HEK293 (cell line): ENCODE results near the gene C1orf141.

Experiments used
- REST ChIP-seq: fragments of 450-650 bp; formaldehyde crosslinking; IDR thresholded peaks from 2 replicates; pipeline ENCODE4 v1.5.1; 2016; ENCODE audit warnings: missing biosample characterization, missing genetic modification characterization
- YY2 ChIP-seq: fragments of 450-650 bp; formaldehyde crosslinking; IDR thresholded peaks from 2 replicates; pipeline ENCODE4 v1.5.1; 2016; ENCODE audit warnings: missing biosample characterization, missing genetic modification characterization
- ZNF184 ChIP-seq: fragments of 450-650 bp; IDR thresholded peaks from 2 replicates; pipeline ENCODE4 v1.5.1; 2018; ENCODE audit warnings: missing biosample characterization, mild to moderate bottlenecking, missing genetic modification characterization
- ZNF335 ChIP-seq: fragments of 450-650 bp; formaldehyde crosslinking; conservative IDR thresholded peaks from 2 replicates; pipeline ENCODE4 v1.5.1; 2016; ENCODE audit warnings: missing biosample characterization, missing genetic modification characterization
- ZNF449 ChIP-seq: fragments of 450-650 bp; formaldehyde crosslinking; IDR thresholded peaks from 2 replicates; pipeline ENCODE4 v1.5.1; 2017; ENCODE audit warnings: missing biosample characterization, mild to moderate bottlenecking, missing genetic modification characterization, moderate library complexity

Gene C1orf141

GRCh38 chr1:67043366-67043765 lies 91.4 kb downstream of the C1orf141 start (continued):
- no peak for TF ChIP-seq ZNF449 (tag by site-specific recombination)
- TF ChIP-seq ZNF184 (tag by site-specific recombination): no peak
- no peak for TF ChIP-seq ZNF335 (tag by site-specific recombination)
- TF ChIP-seq REST (tag by site-specific recombination): no peak
- no peak for TF ChIP-seq YY2 (tag by site-specific recombination)
